ENCODE measurements around the gene SORBS2.
"Not testable (repeated sequence)": the region's sequence is repeated elsewhere in the genome, so short reads cannot be mapped to it uniquely, and the experiment has no call there.

The SORBS2 gene

DNA sequence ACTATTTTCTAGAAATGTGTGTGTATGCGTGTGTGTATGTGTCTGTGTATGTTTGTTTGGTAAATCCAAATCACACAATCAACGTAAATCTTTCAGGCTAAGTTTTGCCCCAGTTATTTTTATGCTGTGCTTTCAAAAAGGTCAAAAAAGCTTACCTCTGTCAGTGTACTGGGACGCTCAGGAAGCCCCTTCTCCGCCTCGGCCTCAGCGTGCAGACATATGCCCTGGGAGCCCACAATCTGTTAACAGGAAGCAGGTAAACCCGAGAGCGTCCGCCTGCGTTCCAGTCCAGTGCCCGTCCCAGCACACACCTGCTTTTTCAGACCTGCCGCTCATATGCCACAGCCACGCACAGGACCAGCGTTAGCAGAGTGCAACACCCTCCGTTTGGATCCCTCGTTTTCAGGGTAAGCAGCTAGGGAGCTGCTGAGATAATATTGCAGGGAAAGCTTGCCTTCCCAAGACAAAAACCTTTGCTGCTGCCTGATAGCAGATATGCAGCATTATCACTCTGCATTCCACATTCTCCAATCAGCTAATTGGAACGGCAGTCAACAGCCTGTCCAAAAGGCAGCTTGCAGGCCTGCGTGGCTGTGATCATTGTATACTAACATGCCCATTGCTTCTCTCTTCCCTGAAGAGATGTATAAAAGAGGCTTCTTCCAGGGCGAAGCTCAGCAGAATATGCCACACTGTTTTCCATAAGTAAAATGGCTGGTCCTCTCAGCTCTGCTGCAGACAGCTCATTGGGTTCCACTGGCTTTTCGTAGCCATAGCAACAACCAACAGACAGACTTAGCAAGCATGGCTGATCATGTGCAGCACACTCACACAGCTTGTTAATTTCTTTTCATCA, at the start of gene SORBS2:
SORBS2 (minus strand) TSS at position 686 of the 856 bp plus-strand sequence. CDS start 121,623 bp downstream, outside the sequence.
- DNase-seq: no peak

GRCh38 chr4:185859111-185859510, 47.1 kb upstream of the SORBS2 start:
- no peak for DNase-seq

DNA sequence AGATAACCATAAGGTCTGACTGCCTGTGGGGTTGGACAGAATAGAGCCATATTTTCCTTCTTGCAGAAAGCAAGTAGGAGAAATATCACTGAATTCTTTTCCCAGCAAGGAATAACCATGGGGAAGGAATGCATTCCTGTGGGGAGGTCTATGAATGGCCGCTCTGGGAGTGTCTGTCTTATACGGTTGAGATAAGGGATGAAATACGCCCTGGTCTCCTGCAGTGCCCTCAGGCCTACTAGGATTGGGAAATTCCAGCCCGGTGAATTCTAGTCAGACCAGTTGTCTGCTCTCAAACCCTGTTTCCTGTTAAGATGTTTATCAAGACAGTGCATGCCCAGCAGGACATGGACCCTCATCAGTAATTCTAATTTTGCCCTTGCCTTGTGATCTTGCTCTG, 45.6 kb upstream of the SORBS2 start:
- DNase-seq: not testable (repeated sequence)

DNA sequence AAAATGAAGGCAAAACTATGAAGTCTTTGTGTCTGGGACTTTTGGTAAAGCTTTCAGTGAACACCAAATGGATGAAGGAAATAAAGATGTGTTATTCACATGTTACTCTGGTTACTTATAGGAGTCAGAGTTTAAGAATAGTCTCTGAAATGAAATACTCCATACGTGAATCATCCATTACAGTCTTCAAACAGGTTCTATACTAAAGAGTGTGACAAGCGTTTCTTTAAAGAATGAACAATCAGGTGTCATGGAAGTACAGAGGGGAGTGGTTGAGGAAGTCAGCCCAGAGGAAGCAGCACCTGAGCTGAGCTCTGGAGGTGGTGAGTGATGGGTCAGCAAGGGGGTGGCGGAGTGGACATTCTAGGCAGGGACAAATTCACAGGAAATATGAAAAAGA, 41.8 kb upstream of the SORBS2 start:
- no peak for DNase-seq

GRCh38 chr4:185852961-185853360, 41.0 kb upstream of the SORBS2 start:
- no peak for DNase-seq

- no peak for DNase-seq
Observed at GRCh38 chr4:185849664-185850550, 37.9 kb upstream of the SORBS2 start.

DNA sequence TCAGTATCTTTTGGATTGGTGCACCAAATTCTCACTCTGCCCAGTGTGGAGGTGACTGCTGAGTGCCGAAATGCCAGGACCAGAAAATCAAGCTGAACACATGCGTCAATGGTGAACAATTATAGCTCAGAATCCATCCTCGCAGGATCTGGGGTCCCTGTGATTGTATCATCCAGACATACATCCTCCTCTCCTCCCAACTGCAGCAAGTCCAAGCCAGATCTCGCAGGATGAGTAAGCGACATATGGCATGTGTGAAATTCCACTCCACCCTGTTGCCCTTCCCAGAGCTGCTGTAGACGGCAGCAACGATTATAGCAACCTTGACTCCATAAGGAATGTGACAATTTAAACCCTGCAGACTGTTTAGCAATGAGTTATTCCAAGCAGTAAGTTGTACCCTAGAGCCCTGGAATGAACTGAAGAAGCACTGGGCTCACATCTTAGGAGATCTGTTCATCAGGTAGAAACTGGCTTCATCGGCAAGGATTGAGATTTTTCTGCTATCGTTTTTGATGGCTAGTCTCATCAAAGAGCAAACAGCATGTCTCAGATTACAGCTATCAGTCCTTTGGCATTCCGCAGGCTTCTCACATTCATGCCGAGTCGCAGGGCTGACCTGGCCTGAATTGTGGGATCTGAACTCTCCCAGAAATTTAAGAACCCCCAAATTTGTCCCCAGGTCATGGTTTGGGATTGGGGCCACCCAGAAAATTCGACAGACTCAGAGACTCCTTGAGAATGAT, 35.5 kb upstream of the SORBS2 start:
- no peak for DNase-seq

GRCh38 chr4:185846505-185847150, 34.6 kb upstream of the SORBS2 start:
- no peak for DNase-seq

DNA sequence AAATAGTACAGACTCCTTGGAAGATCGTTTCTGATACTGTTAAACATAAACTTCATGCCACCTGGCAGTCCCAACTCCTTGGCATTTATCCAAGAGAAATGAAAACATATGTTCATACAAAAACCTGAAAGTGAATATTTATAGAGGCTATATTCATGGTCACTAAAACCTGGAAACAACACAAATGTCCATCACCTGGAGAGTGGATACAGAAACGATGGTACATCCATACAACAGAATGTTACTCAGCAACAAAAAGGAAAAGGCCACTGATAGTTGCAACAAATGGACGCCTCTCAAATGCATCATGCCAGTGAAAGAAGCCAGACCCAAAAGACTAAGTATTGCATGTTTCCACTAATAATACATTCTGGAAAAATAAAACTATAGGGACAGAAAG, 34.0 kb upstream of the SORBS2 start:
- DNase-seq: no peak

- DNase-seq: no peak
Observed at GRCh38 chr4:185841451-185841850, 29.5 kb upstream of the SORBS2 start.

GRCh38 chr4:185840953-185841352, 29.0 kb upstream of the SORBS2 start:
- no peak for DNase-seq

GRCh38 chr4:185840201-185840600, 28.2 kb upstream of the SORBS2 start:
- no peak for DNase-seq

GRCh38 chr4:185839770-185840169, 27.8 kb upstream of the SORBS2 start:
- no peak for DNase-seq

DNA sequence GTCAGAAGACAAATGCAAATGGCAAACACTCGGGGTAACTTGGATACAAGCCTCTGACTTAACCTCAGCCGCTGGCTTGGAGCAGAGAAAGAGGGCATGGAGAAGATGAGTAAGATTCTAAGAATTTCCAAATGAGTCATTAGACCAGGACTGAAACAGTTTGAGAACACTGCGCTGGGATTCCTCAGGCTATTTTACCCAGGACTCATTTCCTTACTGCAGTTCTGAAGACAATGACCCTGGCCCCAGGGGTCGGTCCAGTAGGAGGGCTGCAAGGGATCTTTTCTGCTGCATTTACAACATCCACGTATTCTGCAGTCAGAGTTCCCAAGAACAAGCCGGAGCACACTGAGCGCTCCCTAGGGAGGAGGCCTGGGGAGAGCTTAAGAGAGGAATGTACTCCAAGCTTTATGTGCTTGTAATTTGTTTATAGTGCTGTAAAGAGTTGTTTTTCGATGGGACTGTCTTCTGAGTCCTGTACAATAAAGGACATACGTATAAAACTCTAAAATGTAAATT, 27.3 kb upstream of the SORBS2 start:
- DNase-seq: no peak

GRCh38 chr4:185838514-185839193, 26.7 kb upstream of the SORBS2 start:
- no peak for DNase-seq

- DNase-seq: no peak
Observed at GRCh38 chr4:185838104-185838452, 26.1 kb upstream of the SORBS2 start.

DNA sequence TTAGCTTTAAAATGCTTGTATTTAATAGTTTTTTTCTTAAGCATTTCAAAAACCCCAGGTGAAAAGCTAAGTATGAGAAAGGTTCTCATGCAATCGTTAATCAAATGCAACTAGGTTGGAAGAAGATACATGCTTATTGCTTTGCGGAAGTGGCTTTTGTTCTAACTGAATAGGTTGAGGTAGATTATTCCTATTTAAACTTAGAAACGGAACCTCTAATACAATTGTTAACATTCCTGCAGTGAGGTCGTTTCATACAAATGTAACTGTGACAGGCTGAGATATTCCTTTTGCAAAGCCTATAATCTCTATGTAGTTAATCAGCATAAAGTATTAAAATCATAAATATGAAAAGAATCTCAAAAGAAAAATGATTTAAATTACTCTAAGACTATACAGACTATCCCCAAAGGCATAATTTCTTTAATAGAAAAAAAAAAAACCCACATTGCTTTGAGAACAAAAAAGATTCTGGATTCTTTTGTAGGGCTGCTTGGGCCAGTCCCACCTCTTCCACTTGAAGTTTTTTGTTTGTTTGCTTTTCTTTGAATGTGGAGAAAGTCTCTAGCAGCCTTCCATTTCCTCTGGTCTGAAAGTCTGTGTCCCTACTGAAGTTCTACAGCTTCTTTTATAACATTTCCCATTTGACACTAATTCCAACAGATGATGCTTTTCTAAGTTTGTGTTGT, 25.6 kb upstream of the SORBS2 start:
- DNase-seq: no peak

DNA sequence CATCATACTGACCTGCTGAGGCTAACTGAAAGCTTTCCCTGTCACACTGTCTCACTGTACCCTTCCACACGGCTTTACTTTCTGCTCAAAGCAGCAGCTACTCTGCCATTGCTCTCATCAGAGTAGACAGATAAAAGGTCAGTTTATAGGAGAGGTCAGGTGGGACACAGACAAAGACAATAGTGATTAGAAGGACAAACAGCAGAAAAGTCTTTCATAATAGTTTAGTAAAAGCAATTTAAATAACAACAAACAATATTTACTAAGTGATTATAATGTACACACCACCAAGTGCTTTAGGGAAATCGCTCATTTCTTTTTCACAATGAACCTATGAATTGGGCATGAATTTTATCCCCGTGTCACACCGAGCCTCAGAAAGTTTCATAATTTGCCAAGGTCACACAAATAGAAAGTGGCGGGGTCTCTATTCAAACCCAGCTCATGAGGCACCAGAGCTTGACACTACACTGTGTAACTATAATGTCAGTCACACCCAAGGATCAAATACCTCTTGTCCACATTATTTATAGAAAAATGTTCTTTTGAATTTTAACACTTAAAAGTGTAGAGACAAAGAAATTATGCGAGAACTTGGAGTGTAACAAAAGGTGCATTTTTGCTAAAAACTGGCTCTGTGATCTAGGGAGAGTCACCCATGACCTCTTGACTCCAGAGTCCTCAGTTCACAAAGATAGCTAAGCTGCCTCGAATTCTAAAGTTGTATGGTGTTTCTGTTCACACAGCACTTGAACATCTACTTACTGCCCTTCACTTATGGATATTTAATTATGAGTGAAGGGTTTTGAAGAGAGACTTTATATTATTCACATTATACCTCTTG, 24.5 kb upstream of the SORBS2 start:
- no peak for DNase-seq

DNA sequence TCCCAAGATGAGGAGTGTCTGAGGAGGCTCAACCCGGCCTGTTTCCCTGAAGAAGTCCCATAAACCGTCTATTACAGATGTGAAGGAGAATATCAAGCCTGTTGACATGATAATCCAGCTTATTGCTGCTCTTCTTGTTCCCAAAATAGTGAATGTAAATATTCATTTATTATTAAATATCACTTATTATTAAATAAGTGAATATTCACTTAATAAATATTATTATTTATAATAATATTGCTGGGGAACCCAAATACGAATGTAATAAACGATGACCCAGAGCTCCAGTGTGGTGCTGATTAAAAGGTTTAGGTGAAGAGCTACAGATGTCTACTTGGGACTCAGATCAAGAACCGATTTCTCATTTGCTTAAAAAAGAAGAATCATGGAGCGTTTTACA, 23.8 kb upstream of the SORBS2 start:
- DNase-seq: no peak

DNA sequence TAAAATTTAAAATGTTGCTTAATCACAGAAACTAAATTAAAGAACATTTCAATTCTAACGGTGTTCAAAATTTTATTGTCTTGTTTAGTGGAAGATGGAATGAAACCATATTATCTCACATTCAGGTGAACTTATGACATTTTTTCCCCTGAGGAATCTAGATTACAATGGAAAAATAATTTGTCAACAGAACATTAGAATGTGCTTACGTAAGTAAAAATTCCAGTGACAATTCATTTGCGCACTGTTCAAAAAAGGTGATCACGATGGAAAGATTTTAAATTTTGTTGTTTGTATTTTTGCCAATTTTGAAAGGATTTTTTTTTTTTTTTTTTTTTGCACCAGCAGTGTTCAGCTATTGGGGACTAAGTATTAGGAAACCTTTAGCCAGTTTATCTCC, 23.3 kb upstream of the SORBS2 start:
- DNase-seq: no peak

Data from inflammatory macrophage treated with lipopolysaccharide for 1 hour (primary cell).